Nephron progenitor cell (in vitro differentiated cells): Measurements from ENCODE around the gene GSTO2.

Experiments used
- DNase-seq: peaks from one replicate; pipeline ENCODE4 v3.0.0; 2021
- H3K27ac Mint-ChIP-seq: 2 replicates; pipeline ENCODE4 v1.8.0; 2021; ENCODE audit warnings: mild to moderate bottlenecking, moderate library complexity, mixed read lengths
- H3K27me3 Mint-ChIP-seq: 2 replicates; pipeline ENCODE4 v1.8.0; 2021; ENCODE audit warnings: mild to moderate bottlenecking, low read depth, mixed read lengths; ENCODE audit not compliant: poor library complexity
- H3K36me3 Mint-ChIP-seq: 2 replicates; pipeline ENCODE4 v1.8.0; 2021; ENCODE audit warnings: low read depth, mixed read lengths
- H3K4me1 Mint-ChIP-seq: 2 replicates; pipeline ENCODE4 v1.8.0; 2021; ENCODE audit warnings: mixed read lengths
- H3K4me3 Mint-ChIP-seq: 2 replicates; pipeline ENCODE4 v1.8.0; 2021; ENCODE audit warnings: mild to moderate bottlenecking, moderate library complexity, mixed read lengths
- H3K9me3 Mint-ChIP-seq: 2 replicates; pipeline ENCODE4 v1.8.0; 2021; ENCODE audit warnings: mild to moderate bottlenecking, moderate library complexity, mixed read lengths
- CTCF ChIP-seq: fragments of 200-600 bp; sonication (generic); IDR thresholded peaks from 2 replicates; pipeline ENCODE4 v1.5.0; 2021; ENCODE audit warnings: antibody characterized with exemption

The GSTO2 gene

DNA sequence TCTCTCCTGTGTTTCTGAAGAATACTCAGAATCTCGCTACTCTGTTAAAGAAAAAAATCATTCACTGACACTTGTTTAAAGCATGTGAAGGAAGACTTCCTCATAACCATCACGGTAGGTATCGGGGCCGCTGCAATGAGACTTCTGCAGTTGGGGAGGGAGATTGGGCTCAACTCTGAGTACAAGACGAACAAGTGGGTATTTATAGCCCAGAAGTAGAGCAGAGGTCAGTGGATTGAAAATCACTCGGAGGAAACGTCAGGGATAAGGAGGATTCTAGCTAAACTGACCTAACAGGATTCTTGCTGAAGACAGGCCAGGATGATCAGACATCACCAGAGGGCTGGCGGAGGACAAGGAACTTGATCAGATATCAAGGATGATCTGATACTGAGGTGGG lies 35.9 kb downstream of the GSTO2 start:
- Mint-ChIP-seq H3K27me3 (peaks cover 3% of the 10 kb centered on the region), H3K27ac (peak overlapping the region; percentile 27), H3K4me3 (no peak overlapping the region), H3K4me1 (peaks cover 49% of the 10 kb centered on the region), H3K36me3 (peaks cover 11% of the 10 kb centered on the region), H3K9me3 (peaks cover 10% of the 10 kb centered on the region)
- no peak for DNase-seq
- TF ChIP-seq CTCF = no peak

- no peak overlapping the region for H3K4me3 Mint-ChIP-seq
- peaks cover 23% of the 10 kb centered on the region for H3K36me3 Mint-ChIP-seq
- peaks cover 10% of the 10 kb centered on the region for H3K9me3 Mint-ChIP-seq
- H3K27me3 Mint-ChIP-seq = peaks cover 3% of the 10 kb centered on the region
- H3K27ac Mint-ChIP-seq = no peak overlapping the region
- H3K4me1 Mint-ChIP-seq = peaks cover 34% of the 10 kb centered on the region
- TF ChIP-seq CTCF = no peak
- DNase-seq = no peak
Observed at GRCh38 chr10:104306897-104307296, 37.9 kb downstream of the GSTO2 start.

GRCh38 chr10:104307576-104308438 lies 38.8 kb downstream of the GSTO2 start:
- TF ChIP-seq CTCF = no peak
- H3K36me3 Mint-ChIP-seq = peaks cover 32% of the 10 kb centered on the region
- no peak for DNase-seq
- no peak overlapping the region for H3K27ac Mint-ChIP-seq
- no peak overlapping the region for H3K4me3 Mint-ChIP-seq
- no peaks in the 10 kb centered on the region for H3K27me3 Mint-ChIP-seq
- H3K4me1 Mint-ChIP-seq = peaks cover 34% of the 10 kb centered on the region
- H3K9me3 Mint-ChIP-seq = peaks cover 10% of the 10 kb centered on the region

- Mint-ChIP-seq H3K27me3 (no peaks in the 10 kb centered on the region), H3K4me3 (no peak overlapping the region), H3K9me3 (peaks cover 4% of the 10 kb centered on the region), H3K27ac (no peak overlapping the region), H3K36me3 (peaks cover 32% of the 10 kb centered on the region), H3K4me1 (peaks cover 34% of the 10 kb centered on the region)
- no peak for DNase-seq
- no peak for TF ChIP-seq CTCF
Observed at GRCh38 chr10:104308439-104308903, 39.5 kb downstream of the GSTO2 start.

DNA sequence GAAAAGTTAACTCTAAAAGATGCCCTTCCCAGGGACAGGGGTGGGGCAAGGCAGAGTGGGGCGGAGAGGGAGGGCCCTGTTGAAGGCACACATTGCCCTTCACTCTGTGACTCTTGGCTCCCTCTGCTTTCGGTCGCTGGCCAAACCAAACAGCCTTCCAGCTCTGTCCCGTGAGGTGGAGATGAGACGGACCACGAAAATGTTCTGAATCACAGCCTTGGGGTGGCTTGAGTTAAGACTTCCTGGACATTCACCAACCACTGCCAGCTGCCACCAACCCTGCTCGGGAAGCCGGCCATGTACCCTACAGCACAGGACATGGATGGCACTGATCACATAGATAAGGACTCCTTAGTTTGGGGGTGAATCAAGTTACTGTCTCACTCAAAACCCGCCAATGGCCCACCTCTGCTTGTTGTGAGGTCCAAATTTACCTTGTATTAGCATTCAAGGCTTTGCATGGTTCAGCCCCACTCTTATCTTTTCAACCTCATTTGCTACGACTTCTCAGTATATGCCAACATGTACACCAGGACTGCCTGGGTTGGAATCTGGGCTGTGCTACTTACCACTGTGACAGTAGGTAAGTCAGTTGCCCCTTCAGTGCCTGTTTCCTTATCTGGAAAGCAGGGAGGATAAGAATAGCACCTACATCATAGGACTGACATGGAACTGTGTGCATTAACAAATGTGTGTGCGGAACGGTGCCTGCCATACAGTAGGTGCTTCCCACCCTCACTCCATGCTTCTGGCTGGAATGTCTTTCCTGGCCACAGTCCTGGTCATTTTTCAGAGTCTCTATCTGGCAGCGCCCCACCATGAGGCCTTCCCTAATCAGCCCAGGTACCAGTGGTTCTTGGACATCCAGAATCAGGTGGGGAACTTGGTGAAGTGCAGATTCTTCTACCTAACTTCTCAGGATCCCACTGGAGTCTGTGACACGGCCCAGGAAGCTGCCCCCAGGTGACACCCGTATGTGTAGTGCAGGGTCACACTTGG lies 41.3 kb downstream of the GSTO2 start:
- Mint-ChIP-seq H3K4me1 (peaks cover 28% of the 10 kb centered on the region), H3K36me3 (peaks cover 28% of the 10 kb centered on the region), H3K27me3 (no peaks in the 10 kb centered on the region), H3K9me3 (no peaks in the 10 kb centered on the region), H3K27ac (no peak overlapping the region), H3K4me3 (no peak overlapping the region)
- TF ChIP-seq CTCF = no peak
- DNase-seq = no peak
